Measurements from ENCODE around the gene CHST11.

CHST11 gene

GRCh38 chr12:104651811-104652210 lies 195.1 kb downstream of the CHST11 start:
- TF ChIP-seq CTCF (IDR thresholded peaks at IDR 0.05; ENCODE audit: low read depth, low read length) = no peak
- in situ Hi-C loops (cut with HindIII; ENCODE audit: low sequenced_read_pairs) = no loop called here
- no peak overlapping the region for H3K4me3 ChIP-seq (ENCODE audit: low read depth, low read length)
- no peak for DNase-seq (ENCODE audit: low read depth, low spot score)

GRCh38 chr12:104652358-104652757 lies 195.6 kb downstream of the CHST11 start:
- H3K4me3 ChIP-seq (ENCODE audit: low read depth, low read length) = no peak overlapping the region
- no peak for DNase-seq (ENCODE audit: low read depth, low spot score)
- TF ChIP-seq CTCF (IDR thresholded peaks at IDR 0.05; ENCODE audit: low read depth, low read length) = no peak
- in situ Hi-C loops (cut with HindIII; ENCODE audit: low sequenced_read_pairs) = no loop called here

- in situ Hi-C loops (cut with HindIII; ENCODE audit: low sequenced_read_pairs) = no loop called here
- DNase-seq (ENCODE audit: low read depth, low spot score) = no peak
- H3K4me3 ChIP-seq (ENCODE audit: low read depth, low read length) = no peak overlapping the region
- no peak for TF ChIP-seq CTCF (IDR thresholded peaks at IDR 0.05; ENCODE audit: low read depth, low read length)
Observed at GRCh38 chr12:104652910-104653309, 196.2 kb downstream of the CHST11 start.

- DNase-seq (ENCODE audit: low read depth, low spot score) = no peak
- in situ Hi-C loops (cut with HindIII; ENCODE audit: low sequenced_read_pairs) = no loop called here
- no peak overlapping the region for H3K4me3 ChIP-seq (ENCODE audit: low read depth, low read length)
- peak; percentile 26 for TF ChIP-seq CTCF (IDR thresholded peaks at IDR 0.05; ENCODE audit: low read depth, low read length)
Observed at GRCh38 chr12:104653730-104654664, 197.2 kb downstream of the CHST11 start.

GRCh38 chr12:104654665-104655609 lies 198.2 kb downstream of the CHST11 start:
- no peak overlapping the region for H3K4me3 ChIP-seq (ENCODE audit: low read depth, low read length)
- no peak for TF ChIP-seq CTCF (IDR thresholded peaks at IDR 0.05; ENCODE audit: low read depth, low read length)
- DNase-seq (ENCODE audit: low read depth, low spot score) = no peak
- in situ Hi-C loops (cut with HindIII; ENCODE audit: low sequenced_read_pairs) = no loop called here

- H3K4me3 ChIP-seq (ENCODE audit: low read depth, low read length) = no peak overlapping the region
- in situ Hi-C loops (cut with HindIII; ENCODE audit: low sequenced_read_pairs) = no loop called here
- peak; percentile 30 for DNase-seq (ENCODE audit: low read depth, low spot score)
- TF ChIP-seq CTCF (IDR thresholded peaks at IDR 0.05; ENCODE audit: low read depth, low read length) = no peak
Observed at GRCh38 chr12:104656383-104656782, 199.6 kb downstream of the CHST11 start.

All from astrocyte of the spinal cord (primary cell).